Measurements from ENCODE around the gene SCNN1A.

GRCh38 chr12:6313326-6313940 lies 61.9 kb downstream of the SCNN1A start:
- TF ChIP-seq OSR1 (CRISPR knock-in tag; IDR thresholded peaks at IDR 0.05) (no peak), ZNF565 (CRISPR knock-in tag; conservative IDR thresholded peaks at IDR 0.05; ENCODE audit: low read depth) (no peak), ZNF70 (CRISPR knock-in tag; IDR thresholded peaks at IDR 0.05) (no peak), ZNF8 (CRISPR knock-in tag; IDR thresholded peaks at IDR 0.05) (no peak), RARB (CRISPR knock-in tag; IDR thresholded peaks at IDR 0.05) (no peak), TOX (CRISPR knock-in tag; IDR thresholded peaks at IDR 0.05; ENCODE audit: borderline replicate concordance) (no peak), POU6F1 (CRISPR knock-in tag; IDR thresholded peaks at IDR 0.05; ENCODE audit: borderline replicate concordance, low read depth) (no peak)
